ENCODE results near the gene FBL.

The FBL gene

DNA sequence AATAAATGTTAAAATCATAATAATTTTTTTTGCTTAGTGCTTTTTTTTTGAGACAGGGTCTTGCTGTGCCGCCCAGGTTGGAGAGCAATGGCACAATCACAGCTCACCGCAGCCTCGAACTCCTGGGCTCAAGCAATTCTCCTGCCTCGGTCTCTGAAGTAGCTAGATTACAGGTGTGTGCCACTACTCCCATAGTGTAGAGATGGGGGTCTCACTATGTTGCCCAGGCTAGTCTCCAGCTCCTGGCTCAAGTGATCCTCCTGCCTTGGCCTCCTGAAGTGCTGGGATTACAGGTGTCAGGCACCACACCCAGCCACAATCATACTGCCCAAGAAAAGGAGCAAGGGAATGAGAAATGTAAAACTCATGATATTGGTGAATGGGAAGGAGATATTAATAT is 5.1 kb downstream of the FBL start:
- no peak for DNase-seq

DNA sequence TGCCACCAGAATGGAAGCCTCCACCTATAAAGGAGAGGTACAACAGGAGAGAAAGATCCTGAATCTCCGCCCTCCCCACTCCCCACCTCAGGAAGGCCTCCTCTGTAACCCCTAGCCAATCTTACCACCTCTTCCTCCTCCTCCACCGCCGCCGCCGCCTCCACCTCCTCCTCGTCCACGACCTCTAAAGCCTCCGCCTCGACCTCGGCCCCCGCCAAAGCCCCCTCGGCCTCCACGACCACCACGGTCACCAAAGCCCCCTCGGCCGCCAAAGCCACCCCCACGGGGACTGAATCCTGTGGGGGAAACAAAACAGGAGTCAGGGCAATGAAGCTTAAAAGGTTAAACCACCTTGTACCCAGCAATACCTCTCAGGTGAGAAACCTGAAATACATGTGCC is 5.7 kb downstream of the FBL start:
- DNase-seq: no peak

DNA sequence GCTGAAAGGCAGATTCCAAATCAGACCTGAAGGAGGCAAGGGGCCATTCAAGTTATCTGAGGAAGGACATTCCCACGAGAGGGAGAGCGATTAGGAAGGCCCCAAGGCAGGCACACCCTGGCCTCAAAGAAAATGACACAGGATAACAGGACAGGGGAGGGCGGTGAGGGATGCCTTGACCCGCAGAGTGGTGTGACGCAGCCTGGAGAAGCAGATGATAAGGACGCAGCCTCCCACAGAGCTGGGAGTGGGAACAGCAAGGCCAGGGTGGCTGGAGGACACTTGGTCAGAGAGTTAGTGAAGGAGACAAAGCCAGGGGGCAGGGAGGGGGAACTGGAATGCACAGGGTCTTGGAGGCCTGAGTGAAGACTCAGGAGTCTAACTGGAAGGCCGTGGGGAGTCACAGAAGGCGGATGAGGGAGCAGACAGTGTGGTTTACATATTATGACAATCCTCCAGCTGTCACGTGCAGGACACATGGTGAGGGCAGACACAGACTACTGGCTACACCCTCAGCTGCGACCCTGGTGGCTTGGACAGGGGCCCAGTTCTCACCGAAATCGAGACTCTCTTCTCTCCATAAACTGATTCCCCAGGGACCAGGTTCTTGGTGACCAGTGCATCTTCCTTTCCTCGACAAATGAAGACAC is 6.4 kb downstream of the FBL start:
- no peak for DNase-seq

DNA sequence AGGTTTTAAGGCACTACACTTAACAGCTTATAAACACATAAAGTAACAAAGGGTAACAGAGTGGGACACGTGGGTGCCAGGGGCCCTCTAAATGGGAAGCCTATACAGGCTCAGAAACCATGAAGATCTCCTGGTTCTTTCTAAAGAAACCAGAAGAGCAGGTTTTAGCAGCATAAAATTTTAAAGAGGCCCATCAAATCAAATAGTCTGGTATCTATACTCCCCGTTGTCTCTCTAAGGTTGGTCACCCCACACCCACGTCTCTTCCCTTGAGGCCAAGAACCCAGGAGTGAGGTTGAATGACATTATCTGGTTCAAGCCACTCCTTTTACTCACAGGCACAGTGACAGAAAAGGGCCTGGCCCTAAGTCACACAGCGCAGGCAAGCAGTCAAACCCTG is 7.6 kb downstream of the FBL start:
- no peak for DNase-seq

DNA sequence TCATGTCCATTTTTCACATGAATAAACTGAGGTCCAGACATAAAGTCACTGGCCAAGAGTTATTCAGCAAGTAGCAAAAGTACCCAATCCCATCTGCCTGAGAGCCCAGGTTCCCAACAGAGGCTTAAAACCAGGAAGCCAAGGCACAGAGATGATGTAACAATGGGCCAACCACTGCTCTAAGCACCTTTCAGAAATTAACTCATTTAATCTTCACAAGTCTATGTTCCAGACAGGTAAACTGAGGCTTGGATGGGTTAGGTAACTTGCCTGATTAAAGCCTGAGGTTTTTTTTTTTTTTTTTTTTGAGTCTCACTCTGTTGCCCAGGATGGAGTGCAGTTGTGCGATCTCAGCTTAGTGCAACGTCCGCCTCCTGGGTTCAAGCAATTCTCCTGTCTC is 8.2 kb downstream of the FBL start:
- no peak for DNase-seq

DNA sequence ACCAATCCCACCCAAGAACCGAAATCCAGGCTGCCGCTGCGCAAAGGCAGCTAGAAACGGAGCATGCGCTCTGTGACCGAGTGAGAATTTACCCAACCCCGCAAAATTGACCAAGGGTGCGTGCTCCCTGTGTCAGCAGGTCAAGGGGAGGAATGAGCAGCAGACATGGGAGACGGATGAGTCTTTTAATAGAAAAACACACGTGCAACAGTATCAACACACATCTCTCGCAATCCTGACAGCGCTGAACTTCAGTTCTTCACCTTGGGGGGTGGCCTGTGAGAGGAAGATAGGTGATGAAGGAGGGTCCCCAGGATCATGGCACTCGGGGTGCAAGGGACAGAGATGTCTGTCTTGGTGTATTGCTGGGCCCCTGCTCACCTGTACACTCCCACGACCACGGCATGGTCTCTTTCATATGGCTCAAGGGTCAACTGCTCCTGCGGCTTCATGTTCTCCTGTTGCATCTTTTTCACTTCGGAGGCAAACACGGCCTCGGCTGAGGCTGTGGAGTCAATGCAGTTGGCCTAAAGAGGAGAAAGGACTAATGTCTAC is 11.8 kb downstream of the FBL start:
- no peak for DNase-seq

DNA sequence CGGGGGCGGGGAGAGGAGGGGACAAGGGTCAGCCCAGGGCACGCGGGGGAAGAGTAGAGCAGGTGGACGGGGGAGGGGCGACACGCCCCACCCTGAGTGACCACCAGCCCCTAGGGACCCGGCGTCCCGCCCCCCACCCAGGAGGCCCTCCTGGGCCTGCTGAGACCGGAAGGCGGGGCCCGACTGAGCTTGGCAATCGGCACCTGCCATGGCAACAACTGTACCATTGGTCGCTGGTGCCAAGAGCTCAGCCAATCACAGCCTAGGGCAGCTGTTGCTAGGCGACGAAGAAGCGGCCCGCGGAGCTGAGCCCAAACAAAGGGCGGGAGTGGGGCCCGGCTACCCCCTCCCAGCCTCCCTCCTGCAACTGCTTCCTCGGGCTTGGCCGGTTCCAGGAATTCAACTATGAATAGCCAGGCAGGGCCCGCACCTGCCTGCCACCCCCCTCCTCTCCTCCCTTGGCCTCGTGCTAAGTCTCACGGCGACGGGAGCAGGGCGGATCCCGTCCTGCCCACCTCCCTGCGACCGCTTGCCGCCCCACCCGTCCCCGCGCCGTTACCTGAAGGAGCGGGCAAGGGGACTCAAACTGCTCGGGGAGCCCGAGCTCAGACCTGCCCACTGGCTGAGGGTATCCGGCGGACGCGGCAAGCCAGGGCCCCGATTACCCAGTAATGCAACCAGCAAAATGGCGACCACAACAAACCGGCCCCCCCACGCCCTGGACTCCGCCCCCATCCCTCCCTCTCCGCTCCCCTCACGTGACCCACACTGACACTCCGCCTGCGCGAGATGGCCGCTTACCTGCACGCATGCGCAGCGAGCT is 12.5 kb downstream of the FBL start, which contains the start of gene DYRK1B:
Gene DYRK1B, minus strand, starts transcription at position 699 of the 823 bp plus-strand sequence. CDS start 2,295 bp downstream, outside the sequence.
- peak; percentile 97 for DNase-seq

DNA sequence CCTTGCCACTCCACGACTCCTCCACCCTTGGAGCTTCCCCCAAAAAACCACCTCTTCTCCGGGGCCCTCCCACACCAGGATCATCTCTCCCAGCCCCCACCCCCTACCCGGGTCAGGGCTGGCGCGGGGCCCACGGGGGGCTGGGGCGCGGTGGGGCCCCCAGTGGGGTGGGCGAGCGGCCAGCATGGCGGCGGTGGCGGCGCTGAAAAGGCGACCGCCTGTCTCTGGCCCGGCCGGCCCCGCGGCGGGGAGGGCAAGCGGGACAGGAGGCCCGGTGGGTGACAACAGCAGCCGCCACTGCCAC is 13.1 kb downstream of the FBL start:
- no peak for DNase-seq

DNA sequence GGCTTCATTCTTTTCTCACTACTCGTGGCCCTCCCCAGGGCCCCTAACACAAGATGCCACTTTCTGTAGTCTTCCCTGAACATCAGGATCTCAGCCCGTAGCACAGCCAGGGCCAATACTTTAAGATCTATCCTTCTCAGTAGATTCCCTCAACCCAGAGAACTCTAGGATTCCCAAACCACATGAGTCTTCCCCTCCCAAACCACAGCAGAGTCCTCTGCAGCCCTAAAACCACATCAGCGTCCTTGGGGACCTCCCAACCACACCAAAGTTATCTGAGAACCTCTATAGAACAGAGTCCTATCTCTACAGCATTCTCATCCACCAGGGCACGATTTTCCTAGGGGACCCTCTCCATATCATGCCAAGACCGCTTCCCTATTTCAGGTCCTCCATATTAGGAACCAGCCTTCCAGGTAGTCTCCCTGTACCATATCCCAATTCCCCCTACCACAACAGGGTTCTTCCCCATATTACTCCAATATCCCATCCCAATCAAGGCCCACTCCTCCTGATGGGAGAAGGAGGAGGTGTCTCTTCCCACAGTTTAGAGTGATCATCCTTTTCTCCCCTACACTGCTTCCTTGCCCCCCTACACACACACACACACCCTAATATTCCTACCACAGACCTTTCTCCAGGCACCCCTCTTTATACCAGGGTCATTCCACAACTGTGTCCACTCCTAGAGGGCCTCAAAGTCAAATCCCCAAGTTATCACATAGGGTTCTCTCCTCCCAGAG is 13.7 kb downstream of the FBL start:
- no peak for DNase-seq

DNA sequence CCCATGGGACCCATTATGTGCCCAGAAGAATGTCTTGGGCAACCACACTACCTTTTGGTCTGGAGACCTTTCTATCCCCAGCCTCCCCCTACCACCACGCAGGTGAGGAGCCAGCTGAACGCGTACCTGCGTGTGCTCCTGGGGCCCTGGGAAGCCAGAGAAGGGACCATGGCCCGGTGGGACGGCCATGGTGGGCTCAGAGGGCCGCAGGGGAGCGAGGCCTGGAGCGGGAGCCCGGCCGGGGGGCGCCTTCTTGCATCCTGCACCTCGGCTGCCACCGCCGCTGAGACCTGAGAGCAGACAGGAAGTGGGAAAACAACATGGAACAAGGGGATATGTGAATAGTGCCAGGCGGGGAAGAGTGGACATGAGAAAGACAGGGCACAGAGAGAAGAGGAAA is 14.5 kb downstream of the FBL start:
- no peak for DNase-seq

DNA sequence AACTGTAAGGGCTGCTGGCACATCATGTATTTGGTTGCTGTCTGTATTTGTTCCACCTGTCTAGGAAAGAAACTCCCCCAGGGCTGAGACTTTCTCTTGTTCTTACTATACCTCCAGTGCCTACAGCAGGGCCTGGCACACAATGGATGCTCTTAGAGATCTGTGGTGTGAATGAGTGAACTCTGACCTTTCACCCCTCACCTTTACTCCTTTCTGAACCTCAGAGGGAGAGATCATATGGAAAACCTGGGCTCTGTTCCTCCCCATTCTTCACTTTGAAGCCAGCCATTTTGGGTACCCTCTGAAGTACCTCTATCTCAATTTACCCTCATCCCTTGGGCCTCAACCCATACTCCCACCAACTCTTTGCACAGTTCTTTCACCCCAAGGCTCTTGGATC is 15.3 kb downstream of the FBL start:
- no peak for DNase-seq

DNA sequence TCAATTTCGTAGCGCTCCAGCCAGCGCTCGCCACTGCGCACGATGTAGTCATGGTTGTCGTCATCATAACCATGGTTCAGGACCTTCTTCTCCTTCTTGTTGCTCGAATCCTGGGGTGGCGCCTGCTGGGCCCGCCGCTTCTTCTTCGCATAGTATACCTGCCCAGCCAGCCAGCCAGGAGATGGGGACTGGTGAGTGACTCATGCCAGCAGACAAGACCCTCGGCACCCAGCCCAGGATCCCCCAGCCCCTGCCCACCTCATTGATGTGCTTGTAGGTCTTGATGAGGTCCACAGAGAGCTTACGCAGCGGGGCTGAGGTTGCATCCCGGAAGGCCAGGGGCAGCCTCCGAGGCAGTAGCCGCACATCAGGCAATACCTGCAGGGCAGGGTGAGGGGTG is 15.8 kb downstream of the FBL start:
- no peak for DNase-seq

DNA sequence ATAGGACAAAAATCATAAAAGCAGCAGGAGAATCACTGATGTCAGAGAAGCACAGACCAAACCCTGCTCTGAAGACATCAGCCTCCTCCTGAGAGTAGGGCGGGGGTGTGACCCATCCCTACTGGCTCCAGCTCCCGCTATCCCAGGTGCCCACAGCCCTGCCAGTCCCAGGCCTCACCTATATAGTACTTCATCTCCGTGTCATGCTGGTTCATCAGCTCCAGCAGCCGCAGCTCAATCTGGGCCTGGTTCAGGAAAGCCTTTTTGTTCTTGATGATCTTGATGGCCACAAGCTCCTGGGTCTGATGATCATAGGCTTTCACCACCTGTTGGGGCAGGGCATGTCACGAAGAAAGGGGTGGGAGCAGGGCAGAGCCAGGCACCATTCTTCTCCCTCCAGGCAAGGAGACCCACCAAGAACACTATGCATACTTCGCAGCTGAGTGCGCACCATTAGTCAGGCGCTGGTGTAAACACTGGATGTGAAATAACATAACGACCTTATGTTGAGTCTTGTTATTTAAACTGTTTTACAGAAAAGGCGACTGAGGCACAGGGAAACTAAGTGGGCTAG is 16.4 kb downstream of the FBL start:
- no peak for DNase-seq

DNA sequence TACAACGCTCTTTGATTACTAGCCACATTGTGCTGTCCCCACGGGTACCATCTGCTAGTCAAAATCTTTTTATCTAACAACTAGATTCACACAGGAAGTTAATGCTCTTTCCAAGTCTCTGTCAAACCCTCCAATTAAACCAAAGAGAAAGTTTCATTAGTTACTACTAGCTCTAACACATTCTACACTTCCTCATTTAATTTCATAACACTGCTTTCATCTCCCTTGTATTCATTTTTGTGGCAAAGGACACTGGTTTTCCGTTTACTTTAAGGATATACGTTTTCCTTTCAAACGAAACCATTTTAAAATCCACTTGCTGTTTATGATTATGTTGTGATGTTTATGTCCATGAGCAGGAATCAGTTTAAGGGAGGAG is 17.5 kb downstream of the FBL start:
- DNase-seq: no peak

DNA sequence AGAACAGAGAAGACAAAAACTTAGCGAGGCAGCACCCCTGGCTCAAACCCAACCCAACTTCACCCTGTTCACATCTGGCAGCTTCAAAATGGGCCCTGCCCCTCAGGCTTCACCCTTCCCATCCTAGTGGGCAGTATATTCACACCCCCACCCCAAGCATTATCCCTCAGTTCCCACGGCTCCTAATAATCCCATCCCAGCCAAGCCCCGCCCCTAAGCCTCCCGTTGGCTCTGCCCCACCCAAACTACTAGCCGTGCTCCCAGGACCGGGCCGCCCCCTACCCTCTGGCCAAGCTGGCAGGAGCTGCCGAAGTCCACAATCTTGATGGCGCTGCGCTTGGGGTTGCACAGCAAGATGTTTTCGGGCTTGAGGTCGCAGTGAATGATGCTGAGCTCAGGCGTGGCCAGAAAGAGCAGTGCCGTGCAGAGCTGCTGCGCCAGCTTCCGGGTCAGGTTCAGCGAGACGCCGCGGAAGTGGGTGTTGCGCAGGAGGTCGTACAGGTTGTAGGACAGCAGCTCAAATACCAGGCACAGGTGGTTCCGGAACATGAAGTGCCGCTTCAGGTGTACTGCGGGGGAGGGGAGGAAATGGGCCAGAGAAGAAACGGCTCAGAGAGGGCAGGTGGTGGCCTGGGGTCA is 18.0 kb downstream of the FBL start:
- DNase-seq: no peak

DNA sequence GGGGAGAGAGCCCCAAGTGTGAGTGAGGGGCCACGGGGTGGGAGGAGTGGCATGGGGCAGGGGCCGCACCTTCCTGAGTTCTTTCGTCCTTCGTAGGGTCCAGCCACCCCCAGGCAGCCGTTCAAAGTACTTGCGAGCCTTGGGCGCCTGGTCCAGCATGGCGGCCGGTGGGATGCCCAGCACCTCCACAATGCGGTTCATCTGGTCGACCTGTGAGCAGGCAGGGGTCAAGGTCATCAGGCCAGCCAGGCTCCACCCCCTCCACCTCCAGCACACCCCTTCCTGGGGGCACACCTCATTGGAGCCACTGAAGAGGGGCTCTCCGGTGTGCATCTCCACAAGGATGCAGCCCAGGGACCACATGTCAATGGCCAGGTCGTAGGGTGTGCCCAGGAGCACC is 19.0 kb downstream of the FBL start:
- DNase-seq: no peak

DNA sequence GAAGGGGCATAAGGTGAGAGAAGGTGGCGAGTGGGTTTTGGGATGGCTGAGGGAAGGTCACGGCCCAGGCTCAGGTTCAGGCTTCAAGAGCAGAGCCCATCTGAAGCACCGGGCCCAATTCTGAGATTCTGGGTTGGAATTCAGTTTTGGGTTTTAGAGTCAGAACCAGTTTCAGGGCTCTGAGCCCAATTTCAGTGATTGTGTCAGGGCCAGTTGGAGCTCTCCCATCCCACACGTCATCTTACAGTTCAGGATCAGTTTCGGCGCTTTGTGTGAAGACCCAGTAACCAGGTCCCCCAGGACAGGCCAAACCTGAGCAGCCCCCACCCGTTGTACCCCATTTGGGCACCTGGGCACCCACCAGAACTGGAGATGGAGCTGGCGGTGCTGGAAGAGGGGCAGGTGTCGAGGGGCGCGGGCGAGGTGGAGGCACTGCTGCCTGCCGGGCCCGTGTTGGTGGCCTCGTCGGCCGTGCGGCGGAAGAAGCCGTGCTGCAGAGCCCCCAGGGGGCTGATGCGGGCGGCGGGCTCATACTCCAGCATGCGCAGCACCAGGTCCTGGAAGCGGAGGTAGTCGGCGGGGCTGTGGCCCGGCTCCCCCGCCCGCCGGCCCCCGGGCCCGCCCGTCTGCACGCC is 19.8 kb downstream of the FBL start:
- no peak for DNase-seq

DNA sequence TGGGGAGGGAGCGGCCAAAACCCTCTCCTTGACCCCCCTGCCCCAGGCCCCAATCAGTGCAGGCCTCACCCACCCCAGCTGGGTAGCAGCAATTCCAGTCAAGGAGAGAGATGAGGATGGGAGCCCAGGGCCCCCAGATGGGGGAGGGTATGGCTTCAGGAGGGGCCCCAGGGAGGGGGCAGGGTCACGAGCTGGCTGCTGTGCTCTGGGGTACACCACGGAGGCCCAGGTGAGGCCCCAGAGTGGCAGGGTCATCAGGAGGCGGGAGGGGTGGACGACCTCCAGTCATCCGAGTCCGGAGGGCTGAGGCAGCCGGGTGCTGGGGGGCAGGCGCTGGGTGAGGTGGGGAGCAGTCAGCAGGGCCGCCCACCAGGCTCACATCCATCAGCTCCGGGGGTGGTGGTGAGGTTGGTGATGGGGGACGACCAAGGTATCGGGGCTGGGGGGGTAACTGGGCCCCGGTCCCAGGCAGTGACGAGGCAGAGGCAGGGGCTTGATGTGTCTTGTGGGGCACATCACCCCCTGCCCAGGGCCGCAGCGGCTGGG is 20.6 kb downstream of the FBL start:
- no peak for DNase-seq

DNA sequence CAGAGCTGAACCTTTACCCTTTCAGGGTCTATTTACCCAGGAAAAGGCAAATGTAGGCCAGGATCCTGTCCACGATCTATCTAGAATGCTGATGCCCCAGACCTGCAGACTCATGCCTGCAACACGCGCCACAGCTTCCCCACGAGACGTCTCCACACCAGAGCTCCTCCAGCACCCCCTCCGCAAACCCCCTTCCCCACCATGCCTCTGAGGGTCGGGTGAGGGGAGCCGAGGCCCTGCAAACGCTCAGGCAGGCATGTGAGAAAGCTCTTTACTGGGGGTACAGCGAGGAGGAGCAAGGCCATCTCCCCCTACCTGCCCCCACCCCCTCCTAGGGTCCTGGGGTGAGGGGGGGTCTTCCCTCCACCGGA is 21.1 kb downstream of the FBL start:
- no peak for DNase-seq

DNA sequence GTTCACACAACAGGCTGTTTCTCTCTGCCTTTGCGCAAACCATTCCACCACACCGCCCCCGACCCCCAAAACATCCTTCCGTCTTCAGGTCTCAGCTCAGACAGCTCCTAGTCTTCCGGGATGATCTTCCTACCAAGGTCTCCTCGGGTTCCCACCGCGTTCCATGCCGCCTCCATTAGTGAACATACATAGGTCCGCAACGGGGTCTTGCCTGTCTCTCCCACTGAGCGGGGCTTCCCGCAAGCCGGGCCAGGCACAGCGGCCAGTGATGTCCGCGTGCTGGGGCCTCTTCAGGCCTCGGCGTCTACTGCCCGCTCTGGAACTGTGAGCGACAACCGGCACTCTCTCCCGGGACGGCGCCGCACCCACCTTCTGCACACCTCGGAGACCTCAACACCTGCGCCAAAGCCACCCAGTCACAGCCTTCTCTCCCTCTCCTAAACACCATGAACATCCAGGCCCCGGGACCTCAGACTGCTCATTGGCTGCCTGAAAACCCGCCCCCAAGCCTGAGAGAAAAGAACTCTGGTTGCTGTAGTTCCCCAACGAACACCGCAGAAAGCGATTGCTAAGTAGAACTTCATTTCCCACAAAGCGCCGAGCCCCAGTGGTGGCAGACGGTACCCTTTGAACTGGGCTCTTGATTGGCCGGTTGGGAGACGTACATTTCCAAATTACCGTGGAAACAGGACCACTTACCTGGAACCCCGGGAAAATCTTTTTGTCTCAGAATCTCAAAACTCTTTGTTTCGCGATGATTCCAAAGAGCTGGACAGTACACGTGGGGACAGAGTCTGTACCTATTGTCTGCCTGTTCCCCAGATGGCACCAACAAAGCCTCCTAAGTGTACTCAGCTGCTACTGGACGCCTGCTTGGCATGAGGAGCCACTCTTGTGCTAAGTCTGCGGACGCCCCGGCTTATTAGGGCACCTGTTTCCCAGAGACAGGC is 21.8 kb downstream of the FBL start:
- DNase-seq: peak; percentile 88

DNA sequence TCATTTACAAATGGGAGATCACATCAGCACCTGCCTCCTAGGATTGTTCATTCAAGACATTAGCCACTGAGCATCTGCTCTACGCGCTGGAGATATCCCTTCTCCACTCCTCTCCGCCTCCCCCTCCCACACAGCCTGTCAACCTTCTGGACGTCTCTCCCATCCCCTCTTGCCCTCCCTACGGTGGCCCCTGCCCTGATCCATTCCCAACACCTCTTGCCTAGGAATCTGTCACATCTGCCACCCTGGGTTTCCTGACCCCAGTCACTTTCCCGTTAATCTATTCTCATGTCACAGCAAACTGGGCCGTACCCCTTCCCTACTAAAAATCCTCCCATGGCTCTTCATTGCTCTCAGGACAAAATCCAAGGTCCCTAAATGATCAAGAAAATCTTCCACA is 22.5 kb downstream of the FBL start:
- DNase-seq: no peak

All from NCI-H2107 (cell line).